Stimulated activated CD4-positive, alpha-beta T cell treated with anti-CD3 and anti-CD28 coated beads, Interleukin-15, amount 100 ng/mL, for 24 hours (primary cell): Measurements from ENCODE around the gene ZNF593.

ENCODE experiments used
- DNase-seq: peaks from one replicate; pipeline ENCODE4 v3.0.0-alpha.2; 2020

The ZNF593 gene

GRCh38 chr1:26171084-26172072, 1.7 kb downstream of the ZNF593 start, which contains the start of gene ZNF593OS:
Gene ZNF593OS, minus strand, starts transcription at chr1:26171832. Its CDS starts 171 bp downstream, at chr1:26171661.
- no peak for DNase-seq

- DNase-seq = no peak
Measured at GRCh38 chr1:26175346-26175745, 5.6 kb downstream of the ZNF593 start.

- peak; percentile 50 for DNase-seq
Measured at GRCh38 chr1:26177182-26177684, 7.5 kb downstream of the ZNF593 start, which contains the start of gene CNKSR1. Gene CNKSR1, plus strand, starts transcription at chr1:26177491. Its CDS starts 57 bp downstream, at chr1:26177548.

GRCh38 chr1:26180010-26180506, 10.3 kb downstream of the ZNF593 start:
- DNase-seq = no peak

- no peak for DNase-seq
Measured at GRCh38 chr1:26181586-26182382, 12.1 kb downstream of the ZNF593 start.

GRCh38 chr1:26182383-26182696, 12.6 kb downstream of the ZNF593 start:
- DNase-seq = no peak

- no peak for DNase-seq
Measured at GRCh38 chr1:26184086-26184485, 14.4 kb downstream of the ZNF593 start.

GRCh38 chr1:26184883-26185282, 15.2 kb downstream of the ZNF593 start:
- no peak for DNase-seq

GRCh38 chr1:26187882-26188281, 18.2 kb downstream of the ZNF593 start:
- DNase-seq = no peak

GRCh38 chr1:26188477-26188876, 18.8 kb downstream of the ZNF593 start:
- no peak for DNase-seq

GRCh38 chr1:26189331-26189730, 19.6 kb downstream of the ZNF593 start:
- no peak for DNase-seq

- DNase-seq = no peak
Measured at GRCh38 chr1:26189751-26190275, 20.1 kb downstream of the ZNF593 start.

- no peak for DNase-seq
Measured at GRCh38 chr1:26190373-26190987, 20.8 kb downstream of the ZNF593 start, which contains the start of gene CATSPER4. Gene CATSPER4, plus strand, starts transcription at chr1:26190602. Its CDS starts 26 bp downstream, at chr1:26190628.

GRCh38 chr1:26191739-26192138, 22.0 kb downstream of the ZNF593 start:
- DNase-seq = no peak

- DNase-seq = no peak
Measured at GRCh38 chr1:26195805-26196204, 26.1 kb downstream of the ZNF593 start.

- DNase-seq = no peak
Measured at GRCh38 chr1:26197301-26197700, 27.6 kb downstream of the ZNF593 start.

- DNase-seq = no peak
Measured at GRCh38 chr1:26197813-26198212, 28.1 kb downstream of the ZNF593 start.

GRCh38 chr1:26200413-26200812, 30.7 kb downstream of the ZNF593 start:
- DNase-seq = no peak

- DNase-seq = no peak
Measured at GRCh38 chr1:26203642-26204318, 34.1 kb downstream of the ZNF593 start.

GRCh38 chr1:26210147-26210870, 40.6 kb downstream of the ZNF593 start:
- no peak for DNase-seq

- no peak for DNase-seq
Measured at GRCh38 chr1:26212726-26213125, 43.0 kb downstream of the ZNF593 start.
